HepG2 (cell line): ENCODE results near the gene PLXNA1. TPM values are rescaled to one million over a fixed set of nuclear protein-coding genes. Genes with fewer than 3 reads are reported as not detected.

Source experiments
- ATAC-seq: fragments of 200-7000 bp; cut with Tn5 transposase; 3 replicates; pipeline ENCODE4 v1.9.1; 2020; ENCODE audit warnings: mild to moderate bottlenecking, moderate library complexity
- BruUV-seq: library from RNA; stranded (reverse); fragments of 400-500 nt; replicated peaks from 2 replicates; lab custom pipeline; 2021; lab: Mats Ljungman, UMichigan
- CTCF ChIA-PET: fragments of 300-600 bp; formaldehyde crosslinking; extraction: SDS; loops from one replicate; lab custom pipeline; 2021; ENCODE audit warnings: low total read pairs, inconsistent platforms, low intra/inter-chr PET ratio; lab: Yijun Ruan, JAX
- POLR2A ChIA-PET: fragments of 350-600 bp; sonication (Branson Sonifier 250); formaldehyde crosslinking; loops from one replicate; lab custom pipeline; 2020; ENCODE audit warnings: antibody characterized with exemption, inconsistent platforms; lab: Yijun Ruan, JAX
- DNase-seq: peaks from one replicate; pipeline ENCODE4 v3.0.0-alpha.2; 2015; ENCODE audit warnings: low spot score
- FAIRE-seq: peaks from 3 replicates; lab custom pipeline; 2011; peaks lifted over from hg19 to GRCh38; lab: Jason Lieb, UNC
- H2AFZ ChIP-seq: one replicate; pipeline ENCODE4 v1.6.1; 2011; ENCODE audit warnings: low read length, inconsistent platforms
- H3K27ac ChIP-seq: fragments of 300-600 bp; 3 replicates; pipeline ENCODE4 v1.8.0; 2011; ENCODE audit warnings: mixed run types, mild to moderate bottlenecking, mixed read lengths, low read length, inconsistent platforms; ENCODE audit not compliant: insufficient read depth; ENCODE audit errors: extremely low read length
- H3K27me3 ChIP-seq, 2 experiments: fragments of 200-600 bp in 1 of 2; 2 replicates in 1 of 2; 3 replicates in 1 of 2; pipeline versions ENCODE4 v1.6.0 to v1.8.0; 2011; ENCODE audit warnings: low read length in 2 of 2, mild to moderate bottlenecking in 2 of 2, moderate library complexity in 2 of 2, inconsistent platforms in 1 of 2; ENCODE audit not compliant: insufficient read depth in 2 of 2, control insufficient read depth in 1 of 2
- H3K36me3 ChIP-seq, 2 experiments: fragments of 200-600 bp in 1 of 2; replicated peaks in 1 of 2; 2 replicates in 1 of 2; 3 replicates in 1 of 2; pipeline versions ENCODE4 v1.5.1 to v1.8.0; 2011; ENCODE audit warnings: low read length in 2 of 2, inconsistent platforms in 1 of 2; ENCODE audit not compliant: insufficient read depth in 2 of 2, control insufficient read depth in 1 of 2
- H3K4me1 ChIP-seq: 2 replicates; pipeline ENCODE4 v1.5.1; 2012; ENCODE audit warnings: low read length, inconsistent platforms; ENCODE audit not compliant: insufficient read depth
- H3K4me2 ChIP-seq: 2 replicates; pipeline ENCODE4 v1.6.0; 2011; ENCODE audit warnings: low read depth, low read length, inconsistent platforms
- H3K4me3 ChIP-seq, 3 experiments: fragments of 200-600 bp in 1 of 3; sonication (generic), shearing (Covaris generic) in 1 of 3; replicated peaks in 1 of 3; 2 replicates each; pipeline ENCODE4 v1.5.1; 2011 to 2016; ENCODE audit warnings: low read length in 3 of 3, inconsistent platforms in 2 of 3, low read depth in 2 of 3, mild to moderate bottlenecking in 2 of 3, control low read depth in 1 of 3, mixed read lengths in 1 of 3; ENCODE audit not compliant: insufficient read depth in 1 of 3
- H3K79me2 ChIP-seq: one replicate; pipeline ENCODE4 v1.6.1; 2011; ENCODE audit warnings: low read length, inconsistent platforms; ENCODE audit not compliant: insufficient read depth
- H3K9ac ChIP-seq: 2 replicates; pipeline ENCODE4 v1.6.0; 2011; ENCODE audit warnings: mild to moderate bottlenecking, low read depth, low read length, inconsistent platforms; ENCODE audit not compliant: insufficient read depth
- H3K9me3 ChIP-seq: 2 replicates; pipeline ENCODE4 v1.5.1; 2012; ENCODE audit warnings: mild to moderate bottlenecking, low read length
- H4K20me1 ChIP-seq: 2 replicates; pipeline ENCODE4 v1.6.0; 2011; ENCODE audit warnings: inconsistent platforms, mild to moderate bottlenecking, low read length, moderate library complexity; ENCODE audit not compliant: insufficient read depth
- AGO2 ChIP-seq: fragments of 200-400 bp; formaldehyde crosslinking; optimal IDR thresholded peaks from 2 replicates; pipeline ENCODE3; 2017; ENCODE audit warnings: mild to moderate bottlenecking, low read depth, low read length, moderate library complexity
- ETV6 ChIP-seq: sonication (generic); formaldehyde crosslinking; conservative IDR thresholded peaks from 2 replicates; pipeline ENCODE4 v1.4.0; 2020; ENCODE audit warnings: missing genetic modification reagents
- HCFC1 ChIP-seq: fragments of 150-350 bp; IDR thresholded peaks from 2 replicates; pipeline ENCODE4 v1.6.1; 2014; ENCODE audit warnings: low read depth, low read length
- IKZF1 ChIP-seq: fragments of 450-650 bp; IDR thresholded peaks from 2 replicates; pipeline ENCODE4 v1.7.1; 2016
- MED13 ChIP-seq: sonication (generic); formaldehyde crosslinking; IDR thresholded peaks from 2 replicates; pipeline ENCODE4 v1.5.0; 2020; ENCODE audit warnings: missing genetic modification reagents
- ZBTB25 ChIP-seq: IDR thresholded peaks from 2 replicates; pipeline ENCODE4 v1.6.1; 2018; ENCODE audit warnings: missing genetic modification reagents
- ZNF501 ChIP-seq: sonication (generic); formaldehyde crosslinking; IDR thresholded peaks from 2 replicates; pipeline ENCODE4 v1.5.1; 2020; ENCODE audit warnings: mild to moderate bottlenecking, moderate library complexity, missing genetic modification reagents
- ZNF550 ChIP-seq: sonication (generic); formaldehyde crosslinking; IDR thresholded peaks from 2 replicates; pipeline ENCODE4 v1.4.0; 2020; ENCODE audit warnings: mild to moderate bottlenecking, missing genetic modification reagents, borderline replicate concordance
- ZNF580 ChIP-seq: IDR thresholded peaks from 2 replicates; pipeline ENCODE4 v1.6.1; 2016; ENCODE audit warnings: low read depth, borderline replicate concordance
- ZNF7 ChIP-seq: IDR thresholded peaks from 2 replicates; pipeline ENCODE4 v1.6.1; 2016; ENCODE audit warnings: missing biosample characterization, missing genetic modification reagents
- WGBS: methylation state at CpG from one replicate; pipeline ENCODE4 v1.1.6; 2017; ENCODE audit warnings: low lambda C conversion rate; 5-methylcytosine and 5-hydroxymethylcytosine counted together
- in situ Hi-C: cut with HindIII; loops from 2 replicates; pipeline ENCODE4 v1.10.0; 2017; ENCODE audit warnings: low pct_unique_long_range_greater_than_20kb; ENCODE audit not compliant: extremely low pct_ligation_motif_present
- intact Hi-C: fragments of 100-400 bp; cut with micrococcal nuclease; formaldehyde crosslinking; loops from one replicate; pipeline ENCODE4 v1.10.0; 2022; ENCODE audit not compliant: unreplicated experiment
- polyA plus RNA-seq, 8 experiments: library from polyadenylated mRNA; depleted of rRNA in 3 of 8; stranded (reverse) in 7 of 8; unstranded in 1 of 8; fragments of >200 nt; fragmentation: Illumina TruSeq in 4 of 8; extraction: Trizol in 4 of 8; gene quantifications; 2 replicates each; pipeline versions ENCODE4 v1.2.1 to v1.2.3, GENCODE V29; 2011 to 2016; ENCODE audit warnings: low read depth in 4 of 8, missing spikeins in 1 of 8, mixed read lengths in 1 of 8; ENCODE audit not compliant: insufficient read depth in 1 of 8
- total RNA-seq, 5 experiments: library from RNA; depleted of rRNA; stranded (reverse); fragments of >200 nt; fragmentation: Illumina TruSeq; extraction: Trizol; gene quantifications; 2 replicates each; pipeline ENCODE4 v1.2.3, GENCODE V29; 2016; ENCODE audit warnings: low read depth in 1 of 5

PLXNA1 gene
- total and polyA plus RNA-seq, 2 of the 13 experiments (the other 11 are each of a cell fraction or from before 2014, with no cell fraction given) = 16.6 to 18.2 TPM

- TF ChIP-seq MED13 (no peak), ZNF7 (CRISPR knock-in tag) (no peak), ZBTB25 (CRISPR knock-in tag) (no peak), ETV6 (CRISPR knock-in tag) (no peak), IKZF1 (no peak), ZNF501 (no peak), HCFC1 (no peak), ZNF550 (CRISPR knock-in tag) (no peak)
Measured at GRCh38 chr3:127000761-127001160, 17.8 kb downstream of the PLXNA1 start (continued).

- no TSS peak for BruUV-seq
- 96% methylated on average over 7 of the region's 23 CpGs for WGBS
- Histone ChIP-seq H3K4me3 (no peak overlapping the region), H3K36me3 (peaks cover 2 to 8% of the 10 kb centered on the region in 2 experiments; a peak in 1 of 5 replicates), H3K4me1 (no peaks in the 10 kb centered on the region), H3K79me2 (no peaks in the 10 kb centered on the region), H3K27ac (no peak overlapping the region), H3K4me2 (no peak overlapping the region), H4K20me1 (no peaks in the 10 kb centered on the region), H3K9ac (no peak overlapping the region), H2AFZ (no peak overlapping the region), H3K9me3 (no peaks in the 10 kb centered on the region), H3K27me3 (no peaks in the 10 kb centered on the region; a peak in 1 of 5 replicates)
- intact Hi-C loops = no loop called here
- DNase-seq = no peak
- ATAC-seq = no peak; the same call in 2 of the 3 replicates
- POLR2A ChIA-PET = no interaction called here
- in situ Hi-C loops = no loop called here
- CTCF ChIA-PET = no interaction called here
- FAIRE-seq = no peak
- TF ChIP-seq AGO2 = peak; percentile 14
- no peak for TF ChIP-seq ZNF580 (CRISPR knock-in tag)
Measured at GRCh38 chr3:127001486-127002194, 18.7 kb downstream of the PLXNA1 start.
